ENCODE data around the gene SCYGR2.

Gene SCYGR2

GRCh38 chr2:227608561-227609338, 10.1 kb downstream of the SCYGR2 start:
- TF ChIP-seq ZNF311 (tag by site-specific recombination; IDR thresholded peaks at IDR 0.05; ENCODE audit: borderline replicate concordance): no peak
- no peak for TF ChIP-seq ZBTB8A (tag by site-specific recombination; IDR thresholded peaks at IDR 0.05)

GRCh38 chr2:227610123-227610522, 11.4 kb downstream of the SCYGR2 start:
- Histone ChIP-seq H3K4me1 (ENCODE audit: control insufficient read depth, insufficient read depth, low read length) (0 out of 2 replicates have a peak, but pooled peaks cover 3% of the 10 kb centered on the region), H3K36me3 (ENCODE audit: control insufficient read depth in 2 of 2, insufficient read depth in 1 of 2, low read length in 2 of 2) (no peaks in the 10 kb centered on the region), H3K9me3 (ENCODE audit: control insufficient read depth, insufficient read depth, low read depth, low read length) (no peaks in the 10 kb centered on the region), H3K4me3 (ENCODE audit: low read depth, low read length) (no peak overlapping the region), H3K27ac (ENCODE audit: extremely low read depth, low read depth, low read length) (no peak overlapping the region)
- POLR2A ChIA-PET: no interaction called here
- CTCF ChIA-PET: no interaction called here
- no peak for TF ChIP-seq ZNF391 (tag by site-specific recombination; IDR thresholded peaks at IDR 0.05; ENCODE audit: borderline replicate concordance, low read depth)
- no peak for TF ChIP-seq ZNF654 (tag by site-specific recombination; IDR thresholded peaks at IDR 0.05; ENCODE audit: low read depth)
- TF ChIP-seq GLI2 (tag by site-specific recombination; IDR thresholded peaks at IDR 0.05; ENCODE audit: borderline replicate concordance, low read depth): no peak
- no peak for TF ChIP-seq ZNF830 (tag by site-specific recombination; IDR thresholded peaks at IDR 0.05; ENCODE audit: low read depth)
- no peak for TF ChIP-seq SP7 (tag by site-specific recombination; IDR thresholded peaks at IDR 0.05)
- no peak for TF ChIP-seq ZBTB10 (tag by site-specific recombination; IDR thresholded peaks at IDR 0.05)
- no peak for TF ChIP-seq ZNF473 (tag by site-specific recombination; IDR thresholded peaks at IDR 0.05)
- TF ChIP-seq ZNF324 (tag by site-specific recombination; IDR thresholded peaks at IDR 0.05): no peak

More at GRCh38 chr2:227608561-227609338, 10.1 kb downstream of the SCYGR2 start:
- no peak overlapping the region for H3K4me3 ChIP-seq (ENCODE audit: low read depth, low read length)
- CTCF ChIA-PET: no interaction called here
- 0 out of 2 replicates have a peak, but pooled peaks cover 3% of the 10 kb centered on the region for H3K4me1 ChIP-seq (ENCODE audit: control insufficient read depth, insufficient read depth, low read length)
- H3K27ac ChIP-seq (ENCODE audit: extremely low read depth, low read depth, low read length): no peak overlapping the region
- H3K36me3 ChIP-seq (ENCODE audit: control insufficient read depth in 2 of 2, insufficient read depth in 1 of 2, low read length in 2 of 2): no peaks in the 10 kb centered on the region
- POLR2A ChIA-PET: no interaction called here
- no peaks in the 10 kb centered on the region for H3K9me3 ChIP-seq (ENCODE audit: control insufficient read depth, insufficient read depth, low read depth, low read length)

GRCh38 chr2:227612546-227613271, 14.0 kb downstream of the SCYGR2 start:
- Histone ChIP-seq H3K9me3 (ENCODE audit: control insufficient read depth, insufficient read depth, low read depth, low read length) (no peaks in the 10 kb centered on the region), H3K36me3 (ENCODE audit: control insufficient read depth in 2 of 2, insufficient read depth in 1 of 2, low read length in 2 of 2) (no peaks in the 10 kb centered on the region), H3K27ac (ENCODE audit: extremely low read depth, low read depth, low read length) (no peak overlapping the region), H3K4me1 (ENCODE audit: control insufficient read depth, insufficient read depth, low read length) (0 out of 2 replicates have a peak, but pooled peaks cover 3% of the 10 kb centered on the region), H3K4me3 (ENCODE audit: low read depth, low read length) (no peak overlapping the region)
- CTCF ChIA-PET: interaction anchor here (0.9 kb wide), 1 partner anchor 32 kb away, joined by 3 read pairs; no protein-coding TSS in a partner anchor
- POLR2A ChIA-PET: no interaction called here
- TF ChIP-seq ZNF785 (tag by site-specific recombination; IDR thresholded peaks at IDR 0.05) (no peak), REST (tag by site-specific recombination; IDR thresholded peaks at IDR 0.05) (no peak), ZNF311 (tag by site-specific recombination; IDR thresholded peaks at IDR 0.05; ENCODE audit: borderline replicate concordance) (no peak), ZNF175 (tag by site-specific recombination; IDR thresholded peaks at IDR 0.05) (no peak), MYNN (tag by site-specific recombination; IDR thresholded peaks at IDR 0.05; ENCODE audit: borderline replicate concordance) (no peak), ZNF341 (tag by site-specific recombination; IDR thresholded peaks at IDR 0.05; ENCODE audit: low read depth) (no peak)
- TF ChIP-seq, protein P1, sequence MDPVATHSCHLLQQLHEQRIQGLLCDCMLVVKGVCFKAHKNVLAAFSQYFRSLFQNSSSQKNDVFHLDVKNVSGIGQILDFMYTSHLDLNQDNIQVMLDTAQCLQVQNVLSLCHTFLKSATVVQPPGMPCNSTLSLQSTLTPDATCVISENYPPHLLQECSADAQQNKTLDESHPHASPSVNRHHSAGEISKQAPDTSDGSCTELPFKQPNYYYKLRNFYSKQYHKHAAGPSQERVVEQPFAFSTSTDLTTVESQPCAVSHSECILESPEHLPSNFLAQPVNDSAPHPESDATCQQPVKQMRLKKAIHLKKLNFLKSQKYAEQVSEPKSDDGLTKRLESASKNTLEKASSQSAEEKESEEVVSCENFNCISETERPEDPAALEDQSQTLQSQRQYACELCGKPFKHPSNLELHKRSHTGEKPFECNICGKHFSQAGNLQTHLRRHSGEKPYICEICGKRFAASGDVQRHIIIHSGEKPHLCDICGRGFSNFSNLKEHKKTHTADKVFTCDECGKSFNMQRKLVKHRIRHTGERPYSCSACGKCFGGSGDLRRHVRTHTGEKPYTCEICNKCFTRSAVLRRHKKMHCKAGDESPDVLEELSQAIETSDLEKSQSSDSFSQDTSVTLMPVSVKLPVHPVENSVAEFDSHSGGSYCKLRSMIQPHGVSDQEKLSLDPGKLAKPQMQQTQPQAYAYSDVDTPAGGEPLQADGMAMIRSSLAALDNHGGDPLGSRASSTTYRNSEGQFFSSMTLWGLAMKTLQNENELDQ (tag by site-specific recombination; IDR thresholded peaks at IDR 0.05; ENCODE audit: low read depth): no peak

Measured in HEK293 (cell line).